DOHH2 (cell line): ENCODE data around the gene RXFP2.

Experiments used
- EZH2phosphoT487 ChIP-seq: fragments of 200-600 bp; sonication (generic); IDR thresholded peaks from 2 replicates; pipeline ENCODE4 v1.6.1; 2017; ENCODE audit warnings: borderline replicate concordance, mild to moderate bottlenecking, antibody characterized with exemption, low read length, moderate library complexity, mixed read lengths
- TF ChIP-seq, protein P1 (sequence below): fragments of 200-600 bp; sonication (generic); IDR thresholded peaks from one replicate; pipeline ENCODE4 v1.5.1; 2014; ENCODE audit warnings: antibody characterized with exemption, mild to moderate bottlenecking, low read depth, low read length; ENCODE audit not compliant: poor library complexity, severe bottlenecking

- TF ChIP-seq, protein P1, sequence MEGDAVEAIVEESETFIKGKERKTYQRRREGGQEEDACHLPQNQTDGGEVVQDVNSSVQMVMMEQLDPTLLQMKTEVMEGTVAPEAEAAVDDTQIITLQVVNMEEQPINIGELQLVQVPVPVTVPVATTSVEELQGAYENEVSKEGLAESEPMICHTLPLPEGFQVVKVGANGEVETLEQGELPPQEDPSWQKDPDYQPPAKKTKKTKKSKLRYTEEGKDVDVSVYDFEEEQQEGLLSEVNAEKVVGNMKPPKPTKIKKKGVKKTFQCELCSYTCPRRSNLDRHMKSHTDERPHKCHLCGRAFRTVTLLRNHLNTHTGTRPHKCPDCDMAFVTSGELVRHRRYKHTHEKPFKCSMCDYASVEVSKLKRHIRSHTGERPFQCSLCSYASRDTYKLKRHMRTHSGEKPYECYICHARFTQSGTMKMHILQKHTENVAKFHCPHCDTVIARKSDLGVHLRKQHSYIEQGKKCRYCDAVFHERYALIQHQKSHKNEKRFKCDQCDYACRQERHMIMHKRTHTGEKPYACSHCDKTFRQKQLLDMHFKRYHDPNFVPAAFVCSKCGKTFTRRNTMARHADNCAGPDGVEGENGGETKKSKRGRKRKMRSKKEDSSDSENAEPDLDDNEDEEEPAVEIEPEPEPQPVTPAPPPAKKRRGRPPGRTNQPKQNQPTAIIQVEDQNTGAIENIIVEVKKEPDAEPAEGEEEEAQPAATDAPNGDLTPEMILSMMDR, result no peak
- no peak for TF ChIP-seq EZH2phosphoT487
These were observed 76.2 kb downstream of the RXFP2 start for GRCh38 chr13:31815361-31816144.
